ENCODE data around the gene ADCY3. TPM values are rescaled to one million over a fixed set of nuclear protein-coding genes. Genes with fewer than 3 reads are reported as not detected.

ADCY3 gene
- polyA plus RNA-seq, 1 donor from 2014 or later: 28.8 TPM

GRCh38 chr2:24774373-24774772 lies 145.7 kb downstream of the ADCY3 start:
- no peaks in the 10 kb centered on the region for H3K9me3 ChIP-seq (ENCODE audit: low read length)
- H3K4me3 ChIP-seq (ENCODE audit: low read length): no peak overlapping the region
- H3K4me2 ChIP-seq (ENCODE audit: low read length): no peak overlapping the region
- no peaks in the 10 kb centered on the region for H3K36me3 ChIP-seq (ENCODE audit: insufficient read depth, low read length)
- H3K9ac ChIP-seq (ENCODE audit: low read length): no peak overlapping the region
- H2AFZ ChIP-seq (ENCODE audit: low read depth, low read length): no peak overlapping the region
- no peaks in the 10 kb centered on the region for H3K9me2 ChIP-seq (ENCODE audit: insufficient read depth, low read length)
- no peak overlapping the region for H3K27ac ChIP-seq (ENCODE audit: low read length)
- H3F3A ChIP-seq (ENCODE audit: insufficient read depth, low read length, poor library complexity, severe bottlenecking): no peaks in the 10 kb centered on the region
- no peaks in the 10 kb centered on the region for H3K27me3 ChIP-seq (ENCODE audit: insufficient read depth, low read depth, low read length)
- no peaks in the 10 kb centered on the region for H3K79me2 ChIP-seq (replicated peaks; ENCODE audit: insufficient read depth, low read length)
- H4K20me1 ChIP-seq (ENCODE audit: insufficient read depth): no peaks in the 10 kb centered on the region
- no peak for TF ChIP-seq SMC3 (conservative IDR thresholded peaks at IDR 0.05; ENCODE audit: poor library complexity)
- no peak for TF ChIP-seq RAD21 (conservative IDR thresholded peaks at IDR 0.05)
- TF ChIP-seq, protein P1, sequence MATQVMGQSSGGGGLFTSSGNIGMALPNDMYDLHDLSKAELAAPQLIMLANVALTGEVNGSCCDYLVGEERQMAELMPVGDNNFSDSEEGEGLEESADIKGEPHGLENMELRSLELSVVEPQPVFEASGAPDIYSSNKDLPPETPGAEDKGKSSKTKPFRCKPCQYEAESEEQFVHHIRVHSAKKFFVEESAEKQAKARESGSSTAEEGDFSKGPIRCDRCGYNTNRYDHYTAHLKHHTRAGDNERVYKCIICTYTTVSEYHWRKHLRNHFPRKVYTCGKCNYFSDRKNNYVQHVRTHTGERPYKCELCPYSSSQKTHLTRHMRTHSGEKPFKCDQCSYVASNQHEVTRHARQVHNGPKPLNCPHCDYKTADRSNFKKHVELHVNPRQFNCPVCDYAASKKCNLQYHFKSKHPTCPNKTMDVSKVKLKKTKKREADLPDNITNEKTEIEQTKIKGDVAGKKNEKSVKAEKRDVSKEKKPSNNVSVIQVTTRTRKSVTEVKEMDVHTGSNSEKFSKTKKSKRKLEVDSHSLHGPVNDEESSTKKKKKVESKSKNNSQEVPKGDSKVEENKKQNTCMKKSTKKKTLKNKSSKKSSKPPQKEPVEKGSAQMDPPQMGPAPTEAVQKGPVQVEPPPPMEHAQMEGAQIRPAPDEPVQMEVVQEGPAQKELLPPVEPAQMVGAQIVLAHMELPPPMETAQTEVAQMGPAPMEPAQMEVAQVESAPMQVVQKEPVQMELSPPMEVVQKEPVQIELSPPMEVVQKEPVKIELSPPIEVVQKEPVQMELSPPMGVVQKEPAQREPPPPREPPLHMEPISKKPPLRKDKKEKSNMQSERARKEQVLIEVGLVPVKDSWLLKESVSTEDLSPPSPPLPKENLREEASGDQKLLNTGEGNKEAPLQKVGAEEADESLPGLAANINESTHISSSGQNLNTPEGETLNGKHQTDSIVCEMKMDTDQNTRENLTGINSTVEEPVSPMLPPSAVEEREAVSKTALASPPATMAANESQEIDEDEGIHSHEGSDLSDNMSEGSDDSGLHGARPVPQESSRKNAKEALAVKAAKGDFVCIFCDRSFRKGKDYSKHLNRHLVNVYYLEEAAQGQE (IDR thresholded peaks at IDR 0.05; ENCODE audit: borderline replicate concordance): no peak
- no peak for TF ChIP-seq MXI1 (conservative IDR thresholded peaks at IDR 0.05; ENCODE audit: poor library complexity, severe bottlenecking)

- Histone ChIP-seq H4K20me1 (ENCODE audit: insufficient read depth) (no peaks in the 10 kb centered on the region), H3K36me3 (ENCODE audit: insufficient read depth, low read length) (no peaks in the 10 kb centered on the region), H3K9me3 (ENCODE audit: low read length) (no peaks in the 10 kb centered on the region), H3K9me2 (ENCODE audit: insufficient read depth, low read length) (no peaks in the 10 kb centered on the region), H3K27ac (ENCODE audit: low read length) (no peak overlapping the region), H3K9ac (ENCODE audit: low read length) (no peak overlapping the region), H3K27me3 (ENCODE audit: insufficient read depth, low read depth, low read length) (no peaks in the 10 kb centered on the region), H3K79me2 (replicated peaks; ENCODE audit: insufficient read depth, low read length) (no peaks in the 10 kb centered on the region), H2AFZ (ENCODE audit: low read depth, low read length) (no peak overlapping the region), H3K4me2 (ENCODE audit: low read length) (no peak overlapping the region), H3F3A (ENCODE audit: insufficient read depth, low read length, poor library complexity, severe bottlenecking) (no peaks in the 10 kb centered on the region), H3K4me3 (ENCODE audit: low read length) (no peak overlapping the region)
- TF ChIP-seq TAF1 (IDR thresholded peaks at IDR 0.05; ENCODE audit: low read depth): no peak
- TF ChIP-seq, protein P1 (IDR thresholded peaks at IDR 0.05; ENCODE audit: borderline replicate concordance): no peak
- TF ChIP-seq EP300 (conservative IDR thresholded peaks at IDR 0.05; ENCODE audit: poor library complexity, severe bottlenecking): no peak
- TF ChIP-seq POLR2AphosphoS5 (IDR thresholded peaks at IDR 0.05): no peak
- TF ChIP-seq SMC3 (conservative IDR thresholded peaks at IDR 0.05; ENCODE audit: poor library complexity): no peak
- TF ChIP-seq CTCF (IDR thresholded peaks at IDR 0.05; ENCODE audit: poor library complexity, severe bottlenecking): no peak
- no peak for TF ChIP-seq RAD21 (conservative IDR thresholded peaks at IDR 0.05)
- no peak for TF ChIP-seq MXI1 (conservative IDR thresholded peaks at IDR 0.05; ENCODE audit: poor library complexity, severe bottlenecking)
- TF ChIP-seq EZH2 (IDR thresholded peaks at IDR 0.05; ENCODE audit: borderline replicate concordance, insufficient read depth, low read length, poor library complexity, severe bottlenecking): no peak
Measured at GRCh38 chr2:24771764-24772586, 148.1 kb downstream of the ADCY3 start.

All from neural cell (in vitro differentiated cells).